ENCODE measurements around the gene AFAP1L1.

AFAP1L1 gene

DNA sequence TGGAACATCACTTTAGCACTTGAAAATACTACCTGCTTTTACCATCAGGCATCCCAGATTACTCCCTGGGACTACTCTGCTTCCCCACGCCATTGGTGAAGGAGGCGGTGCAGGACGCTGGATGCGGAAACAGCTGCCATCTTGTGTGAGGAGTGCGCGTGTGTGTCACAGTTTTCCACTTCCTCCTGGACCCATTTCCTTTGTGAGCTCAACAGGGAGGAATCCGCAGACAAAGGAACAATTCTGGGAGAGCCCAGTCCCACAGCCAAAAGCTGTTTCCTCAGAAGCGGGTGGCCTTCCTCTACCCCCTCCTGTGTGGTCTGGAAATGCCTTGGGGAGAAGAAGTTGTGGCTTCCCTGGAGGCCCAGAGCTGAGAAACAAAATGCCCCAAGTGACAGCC is 16.8 kb downstream of the AFAP1L1 start:
- DNase-seq: no peak

DNA sequence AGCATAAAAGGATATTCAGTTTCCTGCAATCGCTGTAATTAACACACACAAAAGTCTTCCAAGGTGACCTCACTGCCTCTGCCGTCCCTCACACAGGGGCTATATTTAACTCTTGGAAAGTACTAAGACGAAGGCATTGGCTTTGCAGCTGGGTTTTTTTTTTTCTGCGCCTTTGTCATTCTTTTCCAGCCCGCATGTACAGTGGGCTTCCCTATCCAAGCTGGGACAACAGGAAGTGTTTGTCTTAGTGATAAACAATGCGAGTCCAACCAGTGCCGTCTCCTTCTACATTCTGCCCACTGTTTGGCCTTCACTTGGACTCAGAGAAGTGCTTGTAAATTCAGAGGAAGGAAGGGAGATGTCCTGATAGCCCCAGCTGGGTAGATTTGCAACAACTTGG is 17.6 kb downstream of the AFAP1L1 start:
- no peak for DNase-seq

DNA sequence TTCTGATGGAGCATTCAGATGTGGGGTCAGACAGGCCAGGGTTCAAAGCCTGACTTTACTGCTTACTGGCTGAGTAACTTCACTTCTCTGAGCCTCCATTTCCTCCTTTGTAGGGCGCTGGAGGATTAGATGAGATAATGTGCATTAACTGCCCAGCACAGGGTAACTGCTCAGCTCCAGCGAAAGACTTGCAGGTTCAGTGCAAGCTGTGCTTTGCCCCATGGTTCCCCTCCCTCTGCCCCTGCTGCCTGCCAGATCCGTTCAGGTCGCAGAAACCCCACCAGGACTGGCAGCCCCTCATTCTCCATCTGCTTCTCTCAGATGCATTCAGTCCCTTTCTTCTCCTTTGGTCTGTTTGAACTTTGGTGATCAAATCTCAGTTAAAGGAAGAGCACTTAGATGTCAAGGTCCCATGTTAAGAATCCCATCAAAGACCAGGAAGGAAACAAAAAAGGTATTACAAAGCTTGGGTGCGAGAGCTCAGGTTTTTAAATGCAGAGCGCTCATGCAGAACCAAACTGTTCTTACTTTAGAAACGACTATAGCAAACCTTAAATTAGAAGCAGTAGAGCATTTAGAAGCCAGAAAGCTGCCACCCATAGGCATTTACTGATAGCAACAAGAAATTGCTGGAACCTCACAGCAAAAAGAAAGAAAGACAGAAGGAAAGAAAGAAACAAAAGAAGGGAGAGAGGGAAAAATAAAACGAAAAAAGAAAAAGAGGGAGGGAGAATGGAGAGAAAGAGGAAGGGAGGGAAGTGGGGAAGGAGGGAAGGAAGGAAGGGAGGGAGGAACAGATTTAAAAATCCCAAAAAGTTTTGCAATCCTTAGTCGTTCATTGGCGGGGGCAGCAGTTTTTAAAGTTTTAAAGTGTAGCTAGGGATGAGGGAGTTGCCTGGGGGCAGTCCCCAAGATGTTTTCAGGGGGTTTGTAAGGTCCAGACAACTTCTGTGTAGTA is 23.5 kb downstream of the AFAP1L1 start:
- DNase-seq: no peak

DNA sequence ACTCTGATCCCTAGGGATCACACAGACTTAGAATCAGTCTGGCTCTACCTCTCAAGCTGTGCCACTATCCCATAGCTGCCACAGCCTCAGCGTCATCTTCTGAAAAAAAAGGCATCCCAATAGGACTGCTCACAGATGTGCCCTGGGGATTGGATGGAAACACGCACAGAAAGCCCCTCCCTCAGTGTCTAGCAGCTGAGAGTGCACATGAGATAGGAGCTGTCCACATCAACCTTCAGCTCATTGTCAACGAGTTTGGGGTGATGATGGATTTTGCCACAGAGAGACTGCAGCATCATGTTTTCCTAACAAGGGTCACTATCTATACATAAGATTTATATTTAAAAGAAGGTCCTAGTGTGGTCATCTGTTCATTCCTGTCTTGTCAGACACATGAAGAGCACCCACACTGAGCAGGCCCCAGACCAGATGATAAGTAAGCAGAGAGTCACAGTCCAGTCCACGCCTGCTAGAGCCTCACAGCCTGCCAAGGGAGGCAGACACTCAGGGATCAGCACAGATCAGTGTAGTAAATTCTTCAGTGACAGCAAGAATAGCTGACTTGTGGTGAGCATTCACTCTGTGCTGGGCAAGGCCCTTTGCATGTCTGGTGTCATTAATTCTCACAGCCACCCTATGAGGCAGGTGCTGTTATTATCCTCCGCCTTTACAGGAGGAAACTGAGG is 25.8 kb downstream of the AFAP1L1 start:
- no peak for DNase-seq

DNA sequence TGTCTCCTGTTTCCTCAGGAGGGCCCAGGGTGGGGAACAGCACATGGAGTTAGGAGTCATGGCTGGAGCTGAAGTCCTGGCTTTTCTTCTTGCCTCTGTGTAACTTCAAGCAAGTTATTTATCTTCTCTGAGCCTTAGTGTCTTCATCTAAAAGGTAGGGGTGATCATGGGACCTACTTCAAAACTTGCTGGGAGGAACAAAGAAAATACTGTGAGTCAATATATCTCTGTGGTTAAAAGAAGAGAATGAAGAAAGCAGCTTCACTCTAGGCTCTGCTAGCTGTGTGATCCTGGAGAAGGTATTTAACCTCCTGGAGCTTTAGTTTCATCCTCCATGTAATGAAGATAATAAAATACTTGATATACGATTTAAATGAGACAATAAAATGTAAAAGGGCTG is 26.5 kb downstream of the AFAP1L1 start:
- no peak for DNase-seq

DNA sequence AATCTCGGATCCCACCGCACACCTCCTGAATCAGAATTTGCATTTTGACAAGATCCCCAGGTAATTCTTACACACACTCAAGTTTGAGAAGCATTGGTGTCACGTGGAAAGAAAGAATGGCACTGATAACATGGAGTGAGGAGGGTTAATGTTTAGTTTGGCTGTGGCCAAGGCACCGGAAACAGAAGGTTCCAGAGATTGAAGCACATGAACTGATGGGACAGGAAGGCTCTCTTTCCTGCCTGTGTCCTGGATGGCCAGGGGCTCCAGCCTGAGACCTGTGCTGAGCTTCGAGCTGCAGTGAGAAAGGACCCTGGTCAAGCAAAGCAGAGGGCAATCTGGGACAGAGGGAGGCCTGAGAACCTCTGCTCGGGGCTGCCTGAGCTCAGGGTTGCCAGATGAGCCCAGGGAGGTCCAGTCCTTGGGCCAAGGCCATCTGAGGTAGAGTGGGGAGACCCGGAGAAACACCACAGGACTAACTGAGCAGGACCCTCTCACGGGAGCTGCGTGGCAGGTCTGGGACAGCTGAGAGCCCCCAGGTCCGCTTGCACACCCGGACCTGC is 27.3 kb downstream of the AFAP1L1 start:
- DNase-seq: no peak

DNA sequence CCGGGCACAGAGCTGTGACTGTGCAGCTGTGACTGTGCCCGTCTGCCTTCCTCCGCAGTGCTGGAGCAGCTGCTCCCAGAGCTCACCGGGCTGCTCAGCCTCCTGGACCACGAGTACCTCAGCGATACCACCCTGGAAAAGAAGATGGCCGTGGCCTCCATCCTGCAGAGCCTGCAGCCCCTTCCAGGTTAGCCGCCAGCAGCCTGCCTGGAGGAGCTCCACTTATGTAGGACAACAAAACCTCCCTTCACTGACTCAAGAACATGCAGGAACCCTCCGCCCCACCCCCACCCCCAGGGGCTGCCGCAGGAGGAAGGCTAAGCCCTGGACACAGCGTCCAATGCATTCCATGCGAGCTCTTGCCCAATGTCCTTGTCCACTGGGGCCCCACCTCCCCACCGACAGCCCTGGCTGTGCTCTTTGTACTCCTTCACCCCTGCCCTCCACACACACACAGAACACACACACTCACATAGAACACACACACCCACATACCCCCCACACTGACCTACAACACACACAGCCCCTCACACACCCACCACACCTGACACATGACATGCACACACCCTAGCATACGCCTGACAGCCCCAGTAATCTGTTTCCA is 27.9 kb downstream of the AFAP1L1 start:
- no peak for DNase-seq

DNA sequence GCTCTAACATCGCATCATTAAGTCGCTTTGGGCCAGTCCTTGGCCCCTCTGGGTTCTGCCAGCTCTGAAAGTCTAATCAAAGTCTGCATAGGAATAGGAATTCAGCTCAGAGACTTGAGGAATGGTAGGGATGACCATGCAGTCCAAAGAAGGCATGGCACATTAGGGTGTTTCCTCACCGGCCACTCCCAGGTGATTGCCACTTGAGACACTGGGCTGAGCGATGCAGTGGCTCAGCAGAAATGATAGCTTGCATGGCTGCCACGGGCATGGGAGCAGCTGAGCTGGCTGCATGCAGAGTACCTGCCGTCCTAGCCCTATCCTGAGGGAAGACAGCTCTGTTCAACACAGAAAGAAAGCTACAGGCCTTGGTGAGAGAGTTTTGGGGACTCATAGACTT is 28.8 kb downstream of the AFAP1L1 start:
- no peak for DNase-seq

DNA sequence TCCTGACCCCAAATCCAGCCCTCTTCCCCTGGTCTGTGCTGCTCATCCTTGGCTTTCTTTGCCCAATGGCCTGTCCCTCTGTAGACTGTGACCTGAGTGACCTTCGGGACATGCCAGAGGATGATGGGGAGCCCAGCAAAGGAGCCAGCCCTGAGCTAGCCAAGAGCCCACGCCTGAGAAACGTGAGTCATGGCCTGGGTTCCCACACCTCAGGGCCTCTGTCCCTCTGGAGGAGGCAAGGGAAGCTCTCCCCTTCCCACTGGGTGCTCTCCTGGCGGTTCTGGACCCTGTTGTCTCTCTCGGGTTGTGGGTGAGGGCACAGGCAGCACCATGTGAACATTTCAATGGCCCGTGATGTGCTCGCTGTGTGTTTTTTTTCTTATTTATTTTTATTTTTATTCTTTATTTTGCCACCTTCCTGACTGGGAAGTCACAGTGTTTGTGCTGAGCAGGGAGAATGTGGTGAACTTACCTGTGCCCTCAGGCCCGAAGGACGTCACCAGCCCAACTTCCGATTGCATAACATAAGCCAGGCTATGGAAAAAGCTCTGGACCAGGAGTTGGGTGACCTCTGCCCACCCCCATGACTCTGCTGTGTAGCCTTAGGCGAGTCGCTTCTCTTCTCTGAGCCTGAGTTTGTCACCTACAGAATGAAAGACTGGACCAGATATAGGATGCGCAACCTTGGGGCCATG is 29.5 kb downstream of the AFAP1L1 start:
- no peak for DNase-seq

DNA sequence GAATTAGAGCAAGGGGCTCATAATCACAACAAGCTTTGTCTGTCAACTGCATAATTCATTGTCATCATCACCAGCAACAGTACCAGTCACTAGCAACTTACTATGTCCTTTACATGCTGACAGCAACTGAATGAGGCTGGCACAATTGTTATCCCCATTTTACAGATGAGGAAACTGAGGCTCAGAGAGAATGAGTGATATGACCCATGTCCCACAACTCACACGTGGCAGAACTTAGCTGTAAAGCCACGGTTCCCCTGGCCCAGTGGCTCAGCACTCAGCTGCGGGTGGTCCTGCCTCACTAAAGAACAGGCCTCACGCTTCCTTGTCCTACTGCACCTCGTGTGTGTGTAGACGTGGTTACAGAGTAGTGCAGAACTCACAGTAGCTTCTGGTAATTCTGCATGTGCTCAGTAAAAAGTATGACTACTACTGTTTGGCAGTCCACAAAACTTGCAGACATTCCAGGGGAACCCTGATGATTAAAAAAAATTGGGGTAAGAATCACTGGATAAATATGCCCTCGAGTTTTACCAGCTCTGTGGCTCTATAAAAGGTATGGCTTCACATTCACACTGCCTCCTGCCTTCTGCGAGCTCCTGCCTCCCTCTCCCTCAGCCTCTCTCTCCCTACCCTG is 30.2 kb downstream of the AFAP1L1 start:
- DNase-seq: no peak

DNA sequence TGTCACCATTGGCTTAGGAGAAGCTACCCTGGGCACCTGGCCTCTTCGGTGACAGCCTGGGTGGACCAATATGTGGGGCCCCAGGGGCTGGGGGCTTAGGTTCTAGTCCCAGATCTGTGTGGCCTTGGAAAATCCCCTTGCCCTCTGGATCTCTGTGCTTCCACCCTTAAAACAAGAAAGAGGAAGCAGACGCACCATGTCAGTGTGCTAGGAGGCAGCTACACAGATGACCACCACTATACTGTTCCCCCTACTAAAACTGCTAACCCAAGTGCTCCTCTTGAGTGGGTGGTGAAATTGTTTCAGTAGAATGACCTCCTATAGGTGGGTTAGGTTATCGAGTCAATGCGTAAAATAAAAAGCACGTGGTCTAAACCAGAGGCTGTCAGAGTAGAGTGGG is 31.0 kb downstream of the AFAP1L1 start:
- no peak for DNase-seq

DNA sequence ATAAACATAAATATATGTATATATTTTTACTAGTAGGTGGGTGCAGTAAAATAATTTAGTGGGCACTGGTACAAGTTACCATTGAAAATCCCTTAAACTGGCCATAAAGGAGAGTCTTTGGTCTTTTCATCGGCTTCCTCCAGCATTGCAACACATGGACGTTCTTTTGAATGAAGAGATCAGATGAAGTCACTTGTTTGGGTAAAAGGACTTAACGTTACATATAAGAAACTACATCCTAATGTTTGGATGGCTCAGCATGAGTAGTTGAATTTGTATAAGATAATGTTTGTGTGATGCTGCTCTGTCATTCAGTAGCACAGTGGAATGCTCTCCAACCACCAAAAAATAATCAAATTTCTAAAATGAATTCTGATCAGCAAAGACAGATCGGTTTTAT is 31.6 kb downstream of the AFAP1L1 start:
- no peak for DNase-seq

DNA sequence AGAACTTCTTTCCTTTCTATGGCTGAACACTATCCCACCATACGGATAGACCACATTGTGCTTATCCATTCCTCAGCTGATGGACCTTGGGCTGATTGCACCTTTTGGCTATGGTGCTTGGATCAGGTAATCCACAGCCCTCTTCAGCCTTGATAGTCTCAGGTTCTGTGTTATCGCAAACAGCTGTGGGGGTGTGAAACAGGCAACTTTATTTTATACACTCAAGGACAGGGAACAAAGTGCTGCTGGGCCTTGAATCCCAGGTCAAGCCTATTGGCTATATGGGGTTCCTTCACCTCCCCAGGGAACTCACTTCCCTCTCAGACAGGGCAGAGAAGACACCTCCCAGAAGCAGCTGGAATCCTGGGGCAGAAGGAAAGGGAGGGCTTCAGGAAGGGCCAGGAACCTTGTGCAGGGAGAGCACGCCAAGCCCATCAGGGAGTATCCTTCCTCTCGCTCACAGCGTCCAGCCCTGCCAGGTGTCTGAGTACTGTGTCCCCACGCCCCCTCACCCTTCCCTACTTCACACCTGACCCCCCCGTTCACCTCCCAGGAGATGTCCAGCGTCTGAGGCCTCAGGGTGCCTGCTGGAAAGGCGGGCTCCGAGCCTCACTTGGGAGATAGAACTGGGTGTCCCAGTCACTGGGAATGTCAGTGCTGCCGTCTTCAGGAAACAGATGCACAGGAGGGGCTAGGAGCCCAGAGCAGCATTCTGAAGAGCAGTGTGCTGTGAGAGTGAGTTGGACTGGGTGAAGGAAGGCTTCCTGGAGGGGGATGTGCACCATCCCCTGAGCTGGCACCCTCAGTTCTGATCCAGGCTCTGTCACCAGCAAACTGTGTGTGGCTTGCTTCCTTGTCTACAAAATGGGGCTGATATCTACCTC is 32.8 kb downstream of the AFAP1L1 start:
- DNase-seq: no peak

DNA sequence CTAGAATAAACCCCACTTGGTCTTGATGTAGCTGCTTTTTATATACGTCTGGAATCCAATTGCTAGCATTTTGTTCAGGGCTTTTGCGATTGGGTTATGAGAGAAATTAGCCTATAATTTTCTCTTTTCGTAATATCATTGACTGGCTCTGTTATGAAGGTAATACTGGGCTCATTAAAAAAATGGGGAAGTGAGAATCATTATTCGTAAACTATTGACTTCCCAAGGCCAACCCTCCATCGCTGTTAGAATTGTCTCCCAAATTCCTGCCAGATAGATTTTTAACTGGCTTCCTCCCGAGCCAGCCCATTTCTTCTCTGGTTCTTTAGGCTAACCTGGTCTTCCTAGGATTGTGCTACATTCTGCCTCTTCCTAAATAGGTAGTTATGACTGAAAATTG is 37.7 kb downstream of the AFAP1L1 start:
- DNase-seq: no peak

DNA sequence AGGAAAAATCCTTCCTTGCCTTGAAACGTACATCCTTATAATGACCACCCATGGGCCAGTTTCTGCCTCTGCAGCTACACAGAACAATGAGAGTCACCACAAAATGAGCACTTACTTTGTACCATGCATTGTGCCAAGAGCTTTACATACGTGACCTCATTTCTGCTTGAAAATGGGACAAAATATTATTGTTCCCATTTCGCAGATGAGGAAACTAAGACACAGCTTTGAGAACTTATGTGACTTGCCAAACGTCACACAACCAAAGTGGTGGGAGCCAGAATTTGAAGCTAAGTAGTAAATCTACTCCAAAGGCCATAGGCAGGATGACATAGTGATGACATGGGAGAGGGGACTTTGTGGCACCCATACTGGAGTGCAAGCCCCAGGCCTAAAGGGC is 38.8 kb downstream of the AFAP1L1 start:
- DNase-seq: no peak

DNA sequence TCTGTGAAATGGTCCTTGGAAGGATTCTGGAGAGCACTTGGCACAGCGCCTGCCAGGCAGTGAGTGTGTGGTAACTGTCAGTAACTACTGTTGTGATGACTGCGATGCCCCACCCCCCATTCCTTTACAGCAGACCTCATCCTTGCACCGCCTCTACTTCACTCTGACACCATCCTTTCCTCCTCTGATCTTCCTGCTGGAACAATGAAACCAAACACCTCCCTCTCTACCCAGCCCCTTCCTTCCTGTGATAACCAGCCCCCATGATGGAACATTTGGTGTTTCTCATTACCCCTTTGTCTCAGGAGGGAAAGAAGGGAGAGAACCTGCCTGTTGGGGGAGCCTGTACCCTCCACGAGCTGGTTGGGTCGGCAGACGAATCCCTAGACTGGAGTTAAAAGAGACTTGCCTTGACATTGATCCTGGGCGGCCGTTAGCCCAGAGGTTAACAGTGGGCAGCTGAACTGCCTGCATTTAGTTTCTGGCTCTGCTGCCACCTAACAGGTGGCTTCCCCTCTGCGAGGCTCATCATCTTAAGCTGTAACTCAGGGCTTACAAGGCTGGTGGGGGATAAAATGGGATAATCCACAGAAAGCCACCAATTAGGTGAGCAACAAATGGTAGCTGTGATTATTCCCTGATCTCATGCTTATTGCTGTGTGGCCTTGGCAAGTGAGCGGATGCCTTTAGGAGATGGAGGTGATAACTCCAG is 39.4 kb downstream of the AFAP1L1 start:
- DNase-seq: no peak

DNA sequence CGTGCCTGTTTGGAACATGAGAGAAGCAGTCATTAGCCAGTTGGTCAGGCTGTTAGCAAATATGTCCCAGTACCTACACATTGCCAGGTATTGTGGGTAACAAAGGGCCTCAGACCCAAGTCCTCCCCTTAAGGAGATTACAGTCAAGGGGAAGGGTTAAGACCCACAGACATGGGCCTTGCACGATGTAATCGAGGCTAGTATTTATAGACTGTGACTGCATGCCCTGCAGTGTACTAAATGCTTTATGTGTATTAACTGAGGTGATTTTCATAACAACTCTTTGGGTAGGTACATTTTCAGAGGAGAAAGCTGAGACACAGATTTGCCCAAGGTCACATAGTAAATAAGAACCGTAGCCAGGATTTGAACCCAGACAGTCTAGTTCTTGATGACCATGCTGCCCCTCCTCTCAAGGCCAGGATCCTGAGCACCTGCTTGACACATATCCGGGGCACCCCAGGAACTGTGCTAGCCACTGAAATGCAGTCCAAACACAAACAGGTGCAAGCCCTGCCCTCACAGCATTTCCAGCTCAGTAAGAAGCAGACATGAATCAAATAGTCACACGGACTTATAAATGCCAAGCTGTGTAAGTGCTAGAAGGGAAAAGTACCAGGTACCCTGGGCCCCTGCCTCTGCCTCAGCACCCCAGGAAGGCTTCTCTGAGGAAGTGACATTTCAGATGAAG is 41.6 kb downstream of the AFAP1L1 start:
- DNase-seq: no peak

DNA sequence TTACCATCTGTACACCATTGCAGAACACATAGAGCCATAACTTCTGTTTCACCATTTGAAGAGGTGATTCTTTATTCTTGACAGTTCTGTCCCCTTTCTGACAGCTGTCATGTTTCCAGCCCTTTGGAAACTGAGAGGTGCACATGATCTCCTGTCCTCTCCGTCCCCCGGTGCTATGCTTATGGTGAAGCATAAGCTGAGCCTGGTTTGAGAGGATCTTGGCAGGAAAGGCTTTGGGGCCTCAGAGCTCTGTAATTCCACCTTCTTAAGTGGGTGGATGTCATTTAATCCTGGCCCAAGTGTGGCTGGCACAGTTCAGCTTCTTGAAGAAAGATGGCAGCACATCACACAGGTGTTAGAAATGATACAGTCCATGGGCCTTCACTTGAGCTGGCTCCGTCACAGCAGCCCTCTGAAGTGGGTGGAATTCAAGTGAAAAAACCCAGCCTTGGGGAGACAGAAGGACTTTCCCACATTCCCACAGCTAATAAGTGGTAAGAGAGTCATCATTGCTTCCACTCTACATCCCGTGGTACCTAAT is 43.0 kb downstream of the AFAP1L1 start:
- no peak for DNase-seq

DNA sequence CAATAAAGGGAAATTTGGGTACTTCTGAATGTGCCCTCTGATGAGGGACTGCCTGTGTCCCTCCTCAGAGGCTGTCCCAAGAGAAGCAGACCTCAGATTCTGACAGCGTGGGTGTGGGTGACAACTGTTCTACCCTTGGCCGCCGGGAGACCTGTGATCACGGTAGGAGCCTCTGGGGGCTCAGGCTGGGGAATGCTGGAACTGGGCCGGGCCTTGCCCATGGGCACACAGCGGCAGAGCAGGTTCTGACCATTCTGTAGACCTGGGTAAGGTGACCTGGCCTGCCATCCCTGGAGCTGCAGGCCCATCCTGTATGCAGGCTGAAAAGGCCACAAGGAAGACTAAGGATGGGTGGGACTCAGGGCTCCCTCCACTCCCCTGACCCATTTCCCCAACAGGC is 44.1 kb downstream of the AFAP1L1 start:
- no peak for DNase-seq

Data from stimulated activated CD4-positive, alpha-beta T cell treated with anti-CD3 and anti-CD28 coated beads, Interleukin-12 subunit alpha, Interleukin-12 subunit beta, amount 100 ng/mL, for 4 hours (primary cell).